Endothelial cell of umbilical vein (primary cell): Measurements from ENCODE around the gene GGACT.

ENCODE experiments used
- CTCF ChIP-seq, 2 donors: IDR thresholded peaks; 1 replicate in 1 of 2; 2 replicates in 1 of 2; pipeline ENCODE4 v1.5.1; 2011; ENCODE audit warnings: low read length in 2 of 2, mild to moderate bottlenecking in 2 of 2, moderate library complexity in 2 of 2, control low read depth in 1 of 2, inconsistent platforms in 1 of 2, low read depth in 1 of 2; ENCODE audit not compliant: insufficient read depth in 1 of 2; ENCODE audit errors: extremely low read depth in 1 of 2
- EZH2 ChIP-seq: IDR thresholded peaks from 2 replicates; pipeline ENCODE4 v1.6.1; 2012; ENCODE audit warnings: borderline replicate concordance, low read depth, mild to moderate bottlenecking, moderate library complexity, low read length, inconsistent platforms; ENCODE audit not compliant: severe bottlenecking
- POLR2A ChIP-seq: IDR thresholded peaks from 2 replicates; pipeline ENCODE4 v1.6.1; 2012; ENCODE audit warnings: low read depth, mild to moderate bottlenecking, control low read depth, low read length

- TF ChIP-seq CTCF (IDR thresholded peaks at IDR 0.05; ENCODE audit: extremely low read depth in 1 of 2, insufficient read depth in 1 of 2, low read depth in 1 of 2, low read length in 2 of 2) (no peak), POLR2A (no peak), EZH2 (no peak)
Observed at GRCh38 chr13:100633461-100633860, 44.9 kb upstream of the GGACT start.
